Fibroblast of skin of back (primary cell): ENCODE data around the gene ZNF385D.

ENCODE experiments used
- DNase-seq: peaks from one replicate; pipeline ENCODE4 v3.0.0-alpha.2; 2013

ZNF385D gene

GRCh38 chr3:21592828-21593227 lies 158.2 kb downstream of the ZNF385D start:
- no peak for DNase-seq

- DNase-seq, result peak; percentile 1
Observed at GRCh38 chr3:21587894-21588293, 163.1 kb downstream of the ZNF385D start.

GRCh38 chr3:21585216-21585740 lies 165.7 kb downstream of the ZNF385D start:
- no peak for DNase-seq

- DNase-seq, result peak; percentile 11
Observed at GRCh38 chr3:21573291-21573690, 177.7 kb downstream of the ZNF385D start.

GRCh38 chr3:21564531-21564930 lies 186.5 kb downstream of the ZNF385D start:
- DNase-seq, result no peak

- DNase-seq, result peak; percentile 53
Observed at GRCh38 chr3:21562243-21562642, 188.8 kb downstream of the ZNF385D start.

GRCh38 chr3:21561472-21561871 lies 189.5 kb downstream of the ZNF385D start:
- DNase-seq, result no peak

GRCh38 chr3:21551019-21551418 lies 200.0 kb downstream of the ZNF385D start:
- DNase-seq, result peak; percentile 18

GRCh38 chr3:21544076-21544462 lies 206.9 kb downstream of the ZNF385D start:
- no peak for DNase-seq

- DNase-seq, result no peak
Observed at GRCh38 chr3:21543380-21544075, 207.5 kb downstream of the ZNF385D start.

- DNase-seq, result no peak
Observed at GRCh38 chr3:21542656-21543379, 208.2 kb downstream of the ZNF385D start.

- no peak for DNase-seq
Observed at GRCh38 chr3:21540265-21540664, 210.7 kb downstream of the ZNF385D start.

GRCh38 chr3:21534462-21534861 lies 216.5 kb downstream of the ZNF385D start:
- no peak for DNase-seq

- DNase-seq, result no peak
Observed at GRCh38 chr3:21533002-21533401, 218.0 kb downstream of the ZNF385D start.

GRCh38 chr3:21531909-21532308 lies 219.1 kb downstream of the ZNF385D start:
- no peak for DNase-seq

GRCh38 chr3:21528291-21528995 lies 222.6 kb downstream of the ZNF385D start:
- DNase-seq, result no peak

- no peak for DNase-seq
Observed at GRCh38 chr3:21526461-21526860, 224.5 kb downstream of the ZNF385D start.

GRCh38 chr3:21524133-21524532 lies 226.9 kb downstream of the ZNF385D start:
- DNase-seq, result peak; percentile 11

GRCh38 chr3:21520106-21520963 lies 230.7 kb downstream of the ZNF385D start:
- no peak for DNase-seq

- no peak for DNase-seq
Observed at GRCh38 chr3:21517184-21517583, 233.8 kb downstream of the ZNF385D start.

- no peak for DNase-seq
Observed at GRCh38 chr3:21515417-21515816, 235.6 kb downstream of the ZNF385D start.

- no peak for DNase-seq
Observed at GRCh38 chr3:21509731-21510470, 241.1 kb downstream of the ZNF385D start.
